Renal cortical epithelial cell (primary cell): ENCODE data around the gene GHRH. TPM values are rescaled to one million over a fixed set of nuclear protein-coding genes. Genes with fewer than 3 reads are reported as not detected.

Source experiments
- DNase-seq: peaks from one replicate; pipeline ENCODE4 v3.0.0-alpha.2; 2011; ENCODE audit warnings: low read depth
- total RNA-seq: library from RNA; depleted of rRNA; stranded (reverse); fragments of >200 nt; gene quantifications from 2 replicates; pipeline ENCODE4 v1.2.3, GENCODE V29; 2014

Gene GHRH
- total RNA-seq, 1 donor from 2014 or later = not detected

GRCh38 chr20:37205130-37205529, 56.5 kb downstream of the GHRH start:
- peak; percentile 17 for DNase-seq

- DNase-seq = no peak
Measured at GRCh38 chr20:37204056-37204455, 57.6 kb downstream of the GHRH start.

- DNase-seq = peak; percentile 95
Measured at GRCh38 chr20:37202267-37202943, 59.2 kb downstream of the GHRH start.

GRCh38 chr20:37201827-37202162, 59.8 kb downstream of the GHRH start:
- no peak for DNase-seq

Other genes with a start within 250 kb of the GHRH start
- 5.8 and 8.7 TPM in 2 replicates for gene RBL1, start 165.8 kb downstream of the GHRH start, total RNA-seq
- 180 and 272 TPM in 2 replicates for gene RPN2, start 82.5 kb downstream of the GHRH start, total RNA-seq
- gene MROH8, start 82.3 kb downstream of the GHRH start, total RNA-seq = 1.1 and 1.2 TPM in 2 replicates
- 18.6 and 33.1 TPM in 2 replicates for gene MANBAL, start 27.8 kb upstream of the GHRH start, total RNA-seq
- gene SRC, start 84.3 kb upstream of the GHRH start, total RNA-seq = 36.6 and 58.6 TPM in 2 replicates